Stimulated activated CD4-positive, alpha-beta T cell treated with anti-CD3 and anti-CD28 coated beads, Interleukin-1b, Interleukin-23, amount 100 ng/mL, for 4 hours (primary cell): Measurements from ENCODE around the gene NAALADL1.

ENCODE experiments used
- DNase-seq, 2 donors: peaks; one replicate each; pipeline ENCODE4 v3.0.0-alpha.2; 2020; ENCODE audit warnings: low read depth in 2 of 2

Gene NAALADL1

GRCh38 chr11:65083134-65083833, 24.9 kb upstream of the NAALADL1 start:
- no peak for DNase-seq

GRCh38 chr11:65078786-65079342, 20.5 kb upstream of the NAALADL1 start:
- DNase-seq: no peak

- DNase-seq: peak; percentile 55 to 74
Observed at GRCh38 chr11:65078151-65078550, 19.8 kb upstream of the NAALADL1 start.

GRCh38 chr11:65077451-65077850, 19.1 kb upstream of the NAALADL1 start:
- no peak for DNase-seq

GRCh38 chr11:65072631-65072966, 14.2 kb upstream of the NAALADL1 start:
- no peak for DNase-seq

- no peak for DNase-seq
Observed at GRCh38 chr11:65071907-65072630, 13.7 kb upstream of the NAALADL1 start.

- no peak for DNase-seq
Observed at GRCh38 chr11:65069217-65069616, 10.9 kb upstream of the NAALADL1 start.

- no peak for DNase-seq
Observed at GRCh38 chr11:65067446-65067845, 9.1 kb upstream of the NAALADL1 start.

GRCh38 chr11:65066805-65067291, 8.5 kb upstream of the NAALADL1 start:
- DNase-seq: no peak

- no peak for DNase-seq
Observed at GRCh38 chr11:65066315-65066714, 8.0 kb upstream of the NAALADL1 start.

- no peak for DNase-seq
Observed at GRCh38 chr11:65065851-65066250, 7.5 kb upstream of the NAALADL1 start.

GRCh38 chr11:65064847-65065240, 6.5 kb upstream of the NAALADL1 start:
- DNase-seq: no peak

- DNase-seq: no peak
Observed at GRCh38 chr11:65063532-65063931, 5.2 kb upstream of the NAALADL1 start.

GRCh38 chr11:65060913-65061408, 2.6 kb upstream of the NAALADL1 start:
- DNase-seq: no peak

- no peak for DNase-seq
Observed at GRCh38 chr11:65059959-65060824, 1.8 kb upstream of the NAALADL1 start.

- no peak for DNase-seq
Observed at GRCh38 chr11:65059523-65059922, 1.2 kb upstream of the NAALADL1 start.

- DNase-seq: no peak
Observed at GRCh38 chr11:65058012-65058411, 341 bp downstream of the NAALADL1 start.

- DNase-seq: no peak
Observed at GRCh38 chr11:65057526-65057925, 827 bp downstream of the NAALADL1 start.

- no peak for DNase-seq
Observed at GRCh38 chr11:65056999-65057398, 1.4 kb downstream of the NAALADL1 start.

- DNase-seq: no peak
Observed at GRCh38 chr11:65055538-65055937, 2.8 kb downstream of the NAALADL1 start.

- DNase-seq: no peak
Observed at GRCh38 chr11:65053827-65054508, 4.4 kb downstream of the NAALADL1 start.
